Neuronal stem cell (in vitro differentiated cells): ENCODE measurements around the gene CLIC4.

Source experiments
- DNase-seq: peaks from one replicate; pipeline ENCODE4 v3.0.0-alpha.2; 2013; ENCODE audit warnings: low spot score
- H2AFZ ChIP-seq: one replicate; pipeline ENCODE4 v1.6.1; 2013; ENCODE audit warnings: mild to moderate bottlenecking, low read length, inconsistent platforms
- H2AK5ac ChIP-seq: 2 replicates; pipeline ENCODE4 v1.6.1; 2013; ENCODE audit warnings: low read depth, mild to moderate bottlenecking, inconsistent platforms, low read length, moderate library complexity, mixed read lengths
- H2BK120ac ChIP-seq: 2 replicates; pipeline ENCODE4 v1.6.1; 2013; ENCODE audit warnings: low read depth, mild to moderate bottlenecking, inconsistent platforms, low read length, moderate library complexity, mixed read lengths
- H2BK12ac ChIP-seq: one replicate; pipeline ENCODE4 v1.6.1; 2013; ENCODE audit warnings: low read length, inconsistent platforms
- H2BK15ac ChIP-seq: 2 replicates; pipeline ENCODE4 v1.6.1; 2013; ENCODE audit warnings: mild to moderate bottlenecking, low read length, inconsistent platforms, mixed read lengths
- H2BK5ac ChIP-seq: one replicate; pipeline ENCODE4 v1.6.1; 2013; ENCODE audit warnings: inconsistent platforms, mild to moderate bottlenecking, low read length, moderate library complexity
- H3K14ac ChIP-seq: one replicate; pipeline ENCODE4 v1.6.1; 2013; ENCODE audit warnings: low read length, inconsistent platforms
- H3K18ac ChIP-seq: 2 replicates; pipeline ENCODE4 v1.6.1; 2013; ENCODE audit warnings: low read length, inconsistent platforms
- H3K23ac ChIP-seq: 2 replicates; pipeline ENCODE4 v1.6.1; 2013; ENCODE audit warnings: low read depth, mild to moderate bottlenecking, mixed read lengths, low read length, inconsistent platforms; ENCODE audit not compliant: poor library complexity
- H3K27ac ChIP-seq: replicated peaks from 3 replicates; pipeline ENCODE4 v1.5.1; 2013; ENCODE audit warnings: low read length, inconsistent platforms
- H3K27me3 ChIP-seq, 3 experiments: 2 replicates each; pipeline ENCODE4 v1.6.1; 2013; ENCODE audit warnings: low read length in 3 of 3, mild to moderate bottlenecking in 2 of 3, inconsistent platforms in 1 of 3, low read depth in 1 of 3, mixed read lengths in 1 of 3, moderate library complexity in 1 of 3; ENCODE audit not compliant: control insufficient read depth in 3 of 3, insufficient read depth in 3 of 3
- H3K36me3 ChIP-seq, 2 donors: replicated peaks in 1 of 2; 2 replicates each; pipeline ENCODE4 v1.6.1; 2013; ENCODE audit warnings: low read length in 2 of 2; ENCODE audit not compliant: control insufficient read depth in 2 of 2, insufficient read depth in 2 of 2
- H3K4ac ChIP-seq: 2 replicates; pipeline ENCODE4 v1.6.1; 2013; ENCODE audit warnings: inconsistent platforms, mild to moderate bottlenecking, low read length, moderate library complexity
- H3K4me1 ChIP-seq, 2 donors: 1 replicate in 1 of 2; 2 replicates in 1 of 2; pipeline ENCODE4 v1.6.1; 2013; ENCODE audit warnings: low read length in 2 of 2, low read depth in 1 of 2; ENCODE audit not compliant: control insufficient read depth in 2 of 2, insufficient read depth in 1 of 2
- H3K4me2 ChIP-seq: one replicate; pipeline ENCODE4 v1.6.1; 2013; ENCODE audit warnings: mild to moderate bottlenecking, low read length, inconsistent platforms; ENCODE audit not compliant: insufficient read depth, poor library complexity, severe bottlenecking
- H3K4me3 ChIP-seq, 2 donors: 2 replicates each; pipeline ENCODE4 v1.5.1; 2013; ENCODE audit warnings: low read length in 2 of 2, mild to moderate bottlenecking in 2 of 2, inconsistent platforms in 1 of 2, moderate library complexity in 1 of 2
- H3K79me1 ChIP-seq: one replicate; pipeline ENCODE4 v1.6.1; 2013; ENCODE audit warnings: low read depth, mild to moderate bottlenecking, inconsistent platforms, low read length, moderate library complexity
- H3K9ac ChIP-seq: one replicate; pipeline ENCODE4 v1.6.1; 2013; ENCODE audit warnings: mild to moderate bottlenecking, low read depth, low read length, inconsistent platforms; ENCODE audit not compliant: poor library complexity
- H3K9me3 ChIP-seq, 2 donors: replicated peaks in 1 of 2; 2 replicates each; pipeline versions ENCODE3 to v1.6.1; 2013; ENCODE audit warnings: low read length in 2 of 2, mild to moderate bottlenecking in 2 of 2, inconsistent platforms in 1 of 2, low read depth in 1 of 2, mixed read lengths in 1 of 2, moderate library complexity in 1 of 2; ENCODE audit not compliant: control insufficient read depth in 2 of 2, insufficient read depth in 1 of 2
- H4K8ac ChIP-seq: one replicate; pipeline ENCODE4 v1.6.1; 2013; ENCODE audit warnings: low read depth, mild to moderate bottlenecking, inconsistent platforms, low read length, moderate library complexity
- H4K91ac ChIP-seq: one replicate; pipeline ENCODE4 v1.6.1; 2013; ENCODE audit warnings: low read length, low read depth, mild to moderate bottlenecking, inconsistent platforms; ENCODE audit not compliant: poor library complexity
- WGBS, 2 donors: extraction: QIAGEN DNeasy Blood & Tissue Kit; methylation state at CpG; one replicate each; pipeline ENCODE4 v1.1.7; 2013; ENCODE audit warnings: missing lambda C conversion rate in 2 of 2, mixed read lengths in 1 of 2; ENCODE audit not compliant: insufficient read length in 2 of 2, insufficient replicate concordance in 1 of 2; ENCODE audit errors: extremely low coverage in 2 of 2; 5-methylcytosine and 5-hydroxymethylcytosine counted together

Gene CLIC4

GRCh38 chr1:24725209-24725651 is 20.0 kb upstream of the CLIC4 start:
- H3K9ac ChIP-seq = no peak overlapping the region
- peaks cover 4 to 9% of the 10 kb centered on the region in 2 donors for H3K4me1 ChIP-seq
- H2BK5ac ChIP-seq = no peak overlapping the region
- no peak overlapping the region for H2BK120ac ChIP-seq
- H2AFZ ChIP-seq = peak overlapping the region; percentile 79
- no peak overlapping the region for H3K4ac ChIP-seq
- peak overlapping the region; percentile 15 for H3K18ac ChIP-seq
- no peaks in the 10 kb centered on the region for H3K27me3 ChIP-seq
- H2AK5ac ChIP-seq = no peak overlapping the region
- no peak overlapping the region for H2BK15ac ChIP-seq
- no peak overlapping the region for H2BK12ac ChIP-seq
- no peaks in the 10 kb centered on the region for H3K36me3 ChIP-seq
- H4K8ac ChIP-seq = no peak overlapping the region
- no peak overlapping the region for H4K91ac ChIP-seq
- no peak for DNase-seq
- H3K4me3 ChIP-seq = peak overlapping the region in 1 of 2 donors; percentile 49
- H3K79me1 ChIP-seq = no peaks in the 10 kb centered on the region
- H3K14ac ChIP-seq = no peak overlapping the region
- no CpG with 5 or more reads among the region's 5 CpGs for WGBS, 2 donors
- H3K23ac ChIP-seq = no peak overlapping the region
- peak overlapping the region; percentile 58 for H3K27ac ChIP-seq
- no peaks in the 10 kb centered on the region for H3K9me3 ChIP-seq
- H3K4me2 ChIP-seq = no peak overlapping the region

DNA sequence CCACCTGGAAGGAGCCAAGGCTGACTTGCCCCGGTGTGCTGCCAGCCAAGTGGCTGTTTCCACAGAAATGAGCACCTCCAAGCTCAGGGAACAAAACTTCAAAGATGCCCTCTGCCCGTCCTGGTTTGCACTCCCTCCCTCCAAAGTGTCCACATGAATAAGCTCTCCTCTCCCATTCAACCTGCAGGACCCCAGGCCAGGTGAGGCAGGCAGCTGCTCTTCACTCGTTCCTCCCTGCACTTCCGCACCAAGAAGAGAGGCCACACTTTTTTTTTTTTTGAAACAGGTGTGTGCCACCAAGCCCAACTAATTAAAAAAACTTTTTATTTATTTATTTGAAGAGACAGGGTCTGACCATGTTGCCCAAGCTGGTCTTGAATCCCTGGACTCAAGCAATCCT is 18.5 kb upstream of the CLIC4 start:
- no peaks in the 10 kb centered on the region for H3K9me3 ChIP-seq
- no peak overlapping the region for H4K8ac ChIP-seq
- H3K27me3 ChIP-seq = no peaks in the 10 kb centered on the region
- no CpG with 5 or more reads among the region's 4 CpGs for WGBS, 2 donors
- H3K79me1 ChIP-seq = no peaks in the 10 kb centered on the region
- peaks cover 8 to 20% of the 10 kb centered on the region in 2 donors for H3K4me1 ChIP-seq
- H3K9ac ChIP-seq = no peak overlapping the region
- no peak overlapping the region for H2BK5ac ChIP-seq
- H3K36me3 ChIP-seq = no peaks in the 10 kb centered on the region
- no peak overlapping the region for H3K4me2 ChIP-seq
- no peak overlapping the region for H2BK120ac ChIP-seq
- H2BK15ac ChIP-seq = no peak overlapping the region
- H2BK12ac ChIP-seq = no peak overlapping the region
- H3K27ac ChIP-seq = no peak overlapping the region
- no peak overlapping the region for H2AK5ac ChIP-seq
- no peak overlapping the region for H4K91ac ChIP-seq
- DNase-seq = no peak
- H2AFZ ChIP-seq = no peak overlapping the region
- no peak overlapping the region for H3K23ac ChIP-seq
- no peak overlapping the region for H3K4ac ChIP-seq
- no peak overlapping the region for H3K4me3 ChIP-seq
- no peak overlapping the region for H3K18ac ChIP-seq
- H3K14ac ChIP-seq = no peak overlapping the region

GRCh38 chr1:24727501-24728216 is 17.6 kb upstream of the CLIC4 start:
- Histone ChIP-seq H3K4me3 (no peak overlapping the region), H3K4me1 (peaks cover 8 to 20% of the 10 kb centered on the region in 2 donors), H3K4me2 (no peak overlapping the region), H3K79me1 (no peaks in the 10 kb centered on the region), H3K4ac (no peak overlapping the region), H3K27me3 (no peaks in the 10 kb centered on the region), H3K9ac (no peak overlapping the region), H3K18ac (no peak overlapping the region), H2BK15ac (peak overlapping the region; percentile 47), H3K14ac (no peak overlapping the region), H2BK12ac (peak overlapping the region; percentile 5), H3K9me3 (no peaks in the 10 kb centered on the region), H3K23ac (no peak overlapping the region), H3K36me3 (no peaks in the 10 kb centered on the region), H2AK5ac (peak overlapping the region; percentile 85), H3K27ac (no peak overlapping the region), H2BK5ac (no peak overlapping the region), H2AFZ (no peak overlapping the region), H4K91ac (no peak overlapping the region), H2BK120ac (no peak overlapping the region), H4K8ac (no peak overlapping the region)
- DNase-seq = no peak
- WGBS, 2 donors = no CpG with 5 or more reads among the region's 9 CpGs

DNA sequence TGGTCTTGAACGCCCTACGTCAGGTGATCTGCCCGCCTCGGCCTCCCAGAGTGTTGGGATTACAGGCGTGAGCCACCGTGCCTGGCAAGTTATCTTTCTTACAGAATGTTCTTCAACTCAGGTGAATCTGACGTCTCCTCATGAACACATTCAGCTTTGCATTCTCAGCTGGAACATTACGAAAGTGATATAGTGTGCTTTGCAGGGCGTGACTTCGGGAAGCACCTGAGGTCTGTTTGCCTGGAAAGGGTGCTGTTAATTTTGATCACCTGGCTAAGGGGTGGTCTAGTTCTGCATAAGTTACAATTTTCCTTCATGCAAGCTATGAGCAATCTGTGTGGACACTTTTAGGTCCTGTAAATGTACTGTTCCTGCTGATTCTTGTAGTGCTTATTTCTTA is 16.3 kb upstream of the CLIC4 start:
- no CpG with 5 or more reads among the region's 10 CpGs for WGBS, 2 donors
- no peak overlapping the region for H3K27ac ChIP-seq

More for the DNA sequence above, 16.3 kb upstream of the CLIC4 start:
- Histone ChIP-seq H3K27me3 (no peaks in the 10 kb centered on the region), H3K9me3 (no peaks in the 10 kb centered on the region), H3K4me3 (no peak overlapping the region), H2BK5ac (no peak overlapping the region), H3K79me1 (no peaks in the 10 kb centered on the region), H2BK12ac (no peak overlapping the region), H3K23ac (no peak overlapping the region), H3K4me1 (peaks cover 8 to 20% of the 10 kb centered on the region in 2 donors), H2BK15ac (no peak overlapping the region), H3K18ac (no peak overlapping the region), H2AFZ (no peak overlapping the region), H2BK120ac (no peak overlapping the region), H2AK5ac (no peak overlapping the region), H3K4ac (no peak overlapping the region), H3K14ac (no peak overlapping the region), H3K36me3 (no peaks in the 10 kb centered on the region), H3K9ac (no peak overlapping the region), H4K8ac (no peak overlapping the region), H4K91ac (no peak overlapping the region), H3K4me2 (no peak overlapping the region)
- DNase-seq = no peak
